GM21786 (cell line): ENCODE data around the gene CT45A1.
"Not testable (repeated sequence)": the region's sequence is repeated elsewhere in the genome, so short reads cannot be mapped to it uniquely, and the experiment has no call there.

Experiments used
- ATAC-seq: cut with Tn5 transposase; IDR thresholded peaks from one replicate; pipeline ENCODE4 v1.9.1; 2021; ENCODE audit not compliant: unreplicated experiment

The CT45A1 gene, protein sequence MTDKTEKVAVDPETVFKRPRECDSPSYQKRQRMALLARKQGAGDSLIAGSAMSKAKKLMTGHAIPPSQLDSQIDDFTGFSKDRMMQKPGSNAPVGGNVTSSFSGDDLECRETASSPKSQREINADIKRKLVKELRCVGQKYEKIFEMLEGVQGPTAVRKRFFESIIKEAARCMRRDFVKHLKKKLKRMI

DNA sequence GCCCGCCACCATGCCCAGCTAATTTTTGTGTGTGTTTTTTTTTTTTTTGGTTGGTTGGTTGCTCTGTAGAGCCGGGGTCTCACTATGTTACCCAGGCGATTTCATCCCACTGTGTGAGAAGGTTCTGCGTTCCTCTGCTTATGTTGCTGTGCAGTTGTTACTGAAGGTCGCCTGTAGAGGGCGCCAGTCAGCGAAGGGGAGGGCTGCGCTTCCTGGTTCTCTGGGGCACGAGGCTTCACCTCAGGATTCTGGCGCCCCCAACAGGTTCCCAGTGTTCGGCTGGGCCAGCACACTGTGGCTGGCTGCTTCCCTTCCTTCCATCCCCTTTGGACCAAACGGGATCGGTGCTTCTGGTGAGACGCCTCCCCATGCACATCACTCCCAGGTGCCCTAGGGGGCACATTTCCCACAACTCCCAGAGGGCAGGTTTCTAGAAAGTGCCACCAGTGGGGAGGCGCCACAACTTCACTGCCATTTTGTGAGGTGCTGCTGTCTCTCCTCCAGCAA, at the start of gene CT45A1:
TSS of gene CT45A1 (plus strand) at position 457 of the 507 bp plus-strand sequence. CDS start 5,302 bp downstream, outside the sequence.
- ATAC-seq: not testable (repeated sequence)

DNA sequence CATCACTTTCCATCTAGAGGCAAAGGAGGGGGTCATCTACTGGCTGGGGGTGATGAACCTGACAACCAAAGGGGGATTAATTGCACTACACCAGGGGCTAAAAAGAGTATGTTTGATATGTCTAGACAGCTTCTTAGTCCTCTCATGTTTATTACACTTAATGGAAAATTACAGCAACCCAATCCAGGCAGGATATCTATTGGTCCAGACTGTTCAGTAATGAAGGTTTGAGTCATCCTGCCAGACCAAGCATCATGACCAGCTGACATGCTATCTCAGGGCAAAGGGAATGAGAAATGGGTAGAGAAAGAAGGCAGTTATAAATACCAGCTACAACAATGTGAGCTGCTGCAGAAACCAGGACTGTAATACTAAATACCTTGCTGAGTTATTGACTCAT, 40.5 kb upstream of the CT45A1 start:
- ATAC-seq: not testable (repeated sequence)

- ATAC-seq: no peak
Measured at GRCh38 chrX:135688137-135688536, 25.3 kb upstream of the CT45A1 start.

- ATAC-seq: no peak
Measured at GRCh38 chrX:135695471-135695870, 18.0 kb upstream of the CT45A1 start.

- ATAC-seq: no peak
Measured at GRCh38 chrX:135697601-135698000, 15.8 kb upstream of the CT45A1 start.

DNA sequence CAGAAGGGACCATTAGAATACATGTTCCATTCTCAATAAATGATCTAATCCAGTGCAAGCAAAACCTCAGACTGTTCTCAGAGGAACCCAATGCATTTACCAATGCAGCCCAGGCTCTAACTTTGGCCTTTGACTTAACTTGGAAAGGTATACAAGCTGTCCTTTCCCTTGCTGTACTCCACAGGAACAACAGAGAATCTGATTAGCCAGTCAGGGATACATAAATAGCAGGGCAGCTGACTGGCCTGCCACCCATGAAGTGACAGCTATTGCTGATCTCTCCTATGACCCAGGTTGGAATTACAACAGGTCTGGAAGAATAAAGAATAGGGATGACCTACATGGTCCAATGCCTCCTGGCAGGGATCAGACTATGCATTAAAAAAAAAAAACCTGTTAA, 14.5 kb upstream of the CT45A1 start:
- ATAC-seq: no peak

- peak; percentile 74 for ATAC-seq
Measured at GRCh38 chrX:135707880-135708279, 5.6 kb upstream of the CT45A1 start.

DNA sequence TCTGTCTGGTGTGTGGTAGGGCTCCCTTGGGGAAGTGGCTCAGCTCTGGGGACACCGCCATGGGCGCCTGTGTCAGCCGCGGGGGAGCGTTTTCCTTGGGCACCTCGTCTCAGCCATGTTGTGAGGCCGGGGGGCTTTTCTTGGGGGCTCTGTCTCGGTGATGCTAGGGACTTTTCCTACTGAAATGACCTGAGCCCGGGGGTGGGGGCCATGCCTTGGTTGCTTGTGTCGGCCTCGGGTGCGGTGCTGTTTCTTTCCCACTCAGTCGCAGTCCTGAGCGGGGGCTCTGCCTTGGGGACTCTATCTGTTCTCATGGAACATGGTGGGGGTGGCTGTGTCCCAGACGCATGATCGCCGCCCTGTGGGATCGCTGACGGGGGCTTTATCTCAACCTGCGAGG, 356 bp downstream of the CT45A1 start:
- ATAC-seq: no peak

- not testable (repeated sequence) for ATAC-seq
Measured at GRCh38 chrX:135734666-135735065, 21.2 kb downstream of the CT45A1 start.

GRCh38 chrX:135737366-135738071, 24.1 kb downstream of the CT45A1 start:
- ATAC-seq: peak; percentile 36

- ATAC-seq: peak; percentile 80
Measured at GRCh38 chrX:135740681-135741149, 27.3 kb downstream of the CT45A1 start.

GRCh38 chrX:135741192-135741715, 27.8 kb downstream of the CT45A1 start:
- ATAC-seq: no peak

GRCh38 chrX:135744739-135745138, 31.3 kb downstream of the CT45A1 start:
- not testable (repeated sequence) for ATAC-seq

- ATAC-seq: not testable (repeated sequence)
Measured at GRCh38 chrX:135768091-135768490, 54.7 kb downstream of the CT45A1 start, which contains the start of gene CT45A3. Gene CT45A3, minus strand, starts transcription at chrX:135768191. Its CDS starts 3,747 bp downstream, at chrX:135764444.
